Measurements from ENCODE around the gene WWC1.

DNA sequence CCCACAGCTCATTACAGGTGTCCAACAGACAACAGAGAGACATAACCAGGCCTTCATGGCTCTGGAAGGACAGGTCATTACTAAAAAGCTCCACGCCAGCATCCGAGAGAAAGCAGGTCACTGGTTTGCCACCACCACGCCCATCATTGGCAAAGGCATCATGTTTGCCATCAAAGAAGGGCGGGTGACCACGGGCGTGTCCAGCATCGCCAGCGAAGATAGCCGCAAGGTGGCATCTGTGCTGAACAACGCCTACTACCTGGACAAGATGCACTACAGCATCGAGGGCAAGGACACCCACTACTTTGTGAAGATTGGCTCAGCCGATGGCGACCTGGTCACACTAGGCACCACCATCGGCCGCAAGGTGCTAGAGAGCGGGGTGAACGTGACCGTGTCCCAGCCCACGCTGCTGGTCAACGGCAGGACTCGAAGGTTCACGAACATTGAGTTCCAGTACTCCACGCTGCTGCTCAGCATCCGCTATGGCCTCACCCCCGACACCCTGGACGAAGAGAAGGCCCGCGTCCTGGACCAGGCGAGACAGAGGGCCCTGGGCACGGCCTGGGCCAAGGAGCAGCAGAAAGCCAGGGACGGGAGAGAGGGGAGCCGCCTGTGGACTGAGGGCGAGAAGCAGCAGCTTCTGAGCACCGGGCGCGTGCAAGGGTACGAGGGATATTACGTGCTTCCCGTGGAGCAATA is 29.3 kb upstream of the WWC1 start:
- TF ChIP-seq, protein P1, sequence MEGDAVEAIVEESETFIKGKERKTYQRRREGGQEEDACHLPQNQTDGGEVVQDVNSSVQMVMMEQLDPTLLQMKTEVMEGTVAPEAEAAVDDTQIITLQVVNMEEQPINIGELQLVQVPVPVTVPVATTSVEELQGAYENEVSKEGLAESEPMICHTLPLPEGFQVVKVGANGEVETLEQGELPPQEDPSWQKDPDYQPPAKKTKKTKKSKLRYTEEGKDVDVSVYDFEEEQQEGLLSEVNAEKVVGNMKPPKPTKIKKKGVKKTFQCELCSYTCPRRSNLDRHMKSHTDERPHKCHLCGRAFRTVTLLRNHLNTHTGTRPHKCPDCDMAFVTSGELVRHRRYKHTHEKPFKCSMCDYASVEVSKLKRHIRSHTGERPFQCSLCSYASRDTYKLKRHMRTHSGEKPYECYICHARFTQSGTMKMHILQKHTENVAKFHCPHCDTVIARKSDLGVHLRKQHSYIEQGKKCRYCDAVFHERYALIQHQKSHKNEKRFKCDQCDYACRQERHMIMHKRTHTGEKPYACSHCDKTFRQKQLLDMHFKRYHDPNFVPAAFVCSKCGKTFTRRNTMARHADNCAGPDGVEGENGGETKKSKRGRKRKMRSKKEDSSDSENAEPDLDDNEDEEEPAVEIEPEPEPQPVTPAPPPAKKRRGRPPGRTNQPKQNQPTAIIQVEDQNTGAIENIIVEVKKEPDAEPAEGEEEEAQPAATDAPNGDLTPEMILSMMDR (IDR thresholded peaks at IDR 0.05; ENCODE audit: low read length) = no peak
- no peak for TF ChIP-seq EZH2 (optimal IDR thresholded peaks at IDR 0.05; ENCODE audit: low read depth, low read length)
- TF ChIP-seq EZH2phosphoT487 (IDR thresholded peaks at IDR 0.05; ENCODE audit: low read length) = no peak
